Measurements from ENCODE around the gene UBAC1.

DNA sequence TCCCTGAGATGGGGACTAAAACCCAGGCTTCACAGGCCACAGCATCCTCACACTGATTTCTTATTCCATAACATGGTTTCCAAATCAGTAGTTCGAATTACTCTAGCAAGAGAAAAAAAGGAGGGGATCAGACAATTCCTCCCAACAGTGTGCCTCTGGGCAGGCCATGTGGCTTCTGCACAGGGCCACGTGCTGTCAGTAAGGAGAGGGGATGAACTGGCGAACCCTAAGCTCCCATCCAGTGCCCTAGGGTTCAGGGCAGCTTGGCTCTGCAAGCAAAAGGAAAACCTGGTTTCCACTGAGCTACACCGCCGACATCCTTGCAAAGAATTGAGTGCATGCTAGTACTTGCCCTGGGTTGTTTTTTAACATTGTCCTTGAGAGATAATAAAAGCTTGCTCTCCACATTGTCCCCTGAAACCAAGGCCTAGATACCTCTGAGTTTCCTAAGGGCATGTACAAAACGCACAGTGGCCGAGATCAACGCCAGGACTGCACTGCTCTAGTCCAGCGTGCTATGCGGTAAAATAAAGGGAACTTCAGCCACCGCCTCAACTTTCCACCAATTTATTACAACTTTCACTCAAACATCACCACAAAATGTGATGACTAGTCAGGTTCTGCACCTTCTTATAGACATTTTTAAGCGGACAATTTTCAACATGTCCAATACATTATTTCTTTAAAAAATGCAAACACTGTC lies 58.4 kb downstream of the UBAC1 start:
- TF ChIP-seq, protein P1, sequence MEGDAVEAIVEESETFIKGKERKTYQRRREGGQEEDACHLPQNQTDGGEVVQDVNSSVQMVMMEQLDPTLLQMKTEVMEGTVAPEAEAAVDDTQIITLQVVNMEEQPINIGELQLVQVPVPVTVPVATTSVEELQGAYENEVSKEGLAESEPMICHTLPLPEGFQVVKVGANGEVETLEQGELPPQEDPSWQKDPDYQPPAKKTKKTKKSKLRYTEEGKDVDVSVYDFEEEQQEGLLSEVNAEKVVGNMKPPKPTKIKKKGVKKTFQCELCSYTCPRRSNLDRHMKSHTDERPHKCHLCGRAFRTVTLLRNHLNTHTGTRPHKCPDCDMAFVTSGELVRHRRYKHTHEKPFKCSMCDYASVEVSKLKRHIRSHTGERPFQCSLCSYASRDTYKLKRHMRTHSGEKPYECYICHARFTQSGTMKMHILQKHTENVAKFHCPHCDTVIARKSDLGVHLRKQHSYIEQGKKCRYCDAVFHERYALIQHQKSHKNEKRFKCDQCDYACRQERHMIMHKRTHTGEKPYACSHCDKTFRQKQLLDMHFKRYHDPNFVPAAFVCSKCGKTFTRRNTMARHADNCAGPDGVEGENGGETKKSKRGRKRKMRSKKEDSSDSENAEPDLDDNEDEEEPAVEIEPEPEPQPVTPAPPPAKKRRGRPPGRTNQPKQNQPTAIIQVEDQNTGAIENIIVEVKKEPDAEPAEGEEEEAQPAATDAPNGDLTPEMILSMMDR (conservative IDR thresholded peaks at IDR 0.05; ENCODE audit: low read depth, low read length) = no peak
- no peak for TF ChIP-seq EZH2 (IDR thresholded peaks at IDR 0.05; ENCODE audit: borderline replicate concordance, low read depth, low read length, poor library complexity, severe bottlenecking)
